Activated CD4-positive, alpha-beta memory T cell treated with anti-CD3 and anti-CD28 coated beads for 36 hours (primary cell): ENCODE measurements around the gene HOXB7. TPM values are rescaled to one million over a fixed set of nuclear protein-coding genes. Genes with fewer than 3 reads are reported as not detected.

Experiments
- CTCF ChIA-PET: fragments of 350-600 bp; sonication (Branson Sonifier 250); formaldehyde crosslinking; loops from one replicate; lab custom pipeline; 2021; ENCODE audit warnings: antibody characterized with exemption, inconsistent platforms; lab: Charles Lee
- POLR2A ChIA-PET: fragments of 350-600 bp; sonication (Branson Sonifier 250); formaldehyde crosslinking; loops from one replicate; lab custom pipeline; 2021; ENCODE audit warnings: antibody characterized with exemption; lab: Charles Lee
- DNase-seq: peaks from one replicate; pipeline ENCODE4 v3.0.0-alpha.2; 2020
- H3K27ac Mint-ChIP-seq: one replicate; pipeline ENCODE4 v1.8.0; 2021; ENCODE audit warnings: mixed read lengths
- H3K27me3 Mint-ChIP-seq: one replicate; pipeline ENCODE4 v1.8.0; 2021; ENCODE audit warnings: mixed read lengths
- H3K36me3 Mint-ChIP-seq: one replicate; pipeline ENCODE4 v1.8.0; 2021; ENCODE audit warnings: mixed read lengths
- H3K4me1 Mint-ChIP-seq: one replicate; pipeline ENCODE4 v1.8.0; 2021; ENCODE audit warnings: low read depth, mixed read lengths
- H3K4me3 Mint-ChIP-seq: one replicate; pipeline ENCODE4 v1.8.0; 2021; ENCODE audit warnings: mild to moderate bottlenecking, mixed read lengths
- H3K9me3 Mint-ChIP-seq: one replicate; pipeline ENCODE4 v1.8.0; 2021; ENCODE audit warnings: mixed read lengths
- intact Hi-C: fragments of 100-400 bp; cut with micrococcal nuclease; formaldehyde crosslinking; loops from one replicate; pipeline ENCODE4 v1.15.1; 2023
- total RNA-seq, 2 experiments: library from RNA; stranded (reverse); gene quantifications; one replicate each; pipeline ENCODE4 v1.2.3, GENCODE V29; 2021

HOXB7 gene
- total RNA-seq, 2 experiments from 2014 or later = 0.36 to 0.44 TPM

DNA sequence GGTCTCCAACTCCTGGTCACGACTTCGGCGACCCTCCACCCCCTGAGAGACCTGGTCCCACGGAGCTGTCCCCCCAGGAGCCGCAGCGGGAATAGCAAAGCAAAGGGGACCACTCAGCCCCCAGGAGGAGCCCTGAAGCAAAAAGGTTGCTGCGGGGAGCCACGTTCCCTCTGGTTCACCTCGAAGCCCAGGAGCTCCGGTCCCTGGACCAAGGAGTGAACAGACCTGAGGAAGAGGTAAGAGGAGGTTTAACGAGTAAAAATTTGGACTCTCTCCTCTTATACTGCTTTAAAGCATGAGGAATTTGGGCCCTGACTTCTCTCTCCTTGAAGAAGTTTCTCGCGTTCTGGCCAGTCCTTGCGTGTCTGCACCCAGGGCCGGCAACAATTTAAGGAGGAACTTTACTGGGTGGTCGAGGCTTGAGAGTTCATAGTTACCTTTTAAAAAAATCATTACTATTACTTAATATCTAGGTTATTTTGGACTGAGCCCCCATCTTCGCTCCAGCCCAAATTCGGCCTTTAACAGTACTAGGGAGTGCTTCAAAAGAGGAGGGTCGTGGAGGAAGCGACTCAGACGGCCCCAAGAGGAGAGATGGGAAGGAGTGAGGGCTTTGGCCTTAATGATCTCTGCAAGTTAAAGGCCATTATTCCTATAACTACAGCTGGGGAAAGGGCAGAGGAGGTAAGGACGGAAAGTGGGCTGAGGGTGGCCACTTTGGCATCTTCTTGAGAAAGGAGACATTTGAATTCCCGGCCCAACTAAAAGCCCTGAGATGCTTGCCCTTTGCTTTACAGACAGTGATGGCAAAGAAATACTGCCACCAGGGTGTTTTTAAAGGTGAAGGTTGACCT lies 32.3 kb upstream of the HOXB7 start:
- intact Hi-C loops = no loop called here
- ChIA-PET CTCF (interaction anchor here (1.6 to 1.7 kb wide), 2 partner anchors 25 to 29 kb away, joined by 5 read pairs; no protein-coding TSS in a partner anchor), POLR2A (no interaction called here)
- Mint-ChIP-seq H3K36me3 (no peaks in the 10 kb centered on the region), H3K27ac (no peak overlapping the region), H3K4me1 (peaks cover 17% of the 10 kb centered on the region), H3K4me3 (no peak overlapping the region), H3K27me3 (peaks cover 70% of the 10 kb centered on the region), H3K9me3 (no peaks in the 10 kb centered on the region)
- no peak for DNase-seq

- Mint-ChIP-seq H3K4me1 (peaks cover 17% of the 10 kb centered on the region), H3K36me3 (no peaks in the 10 kb centered on the region), H3K27ac (no peak overlapping the region), H3K9me3 (no peaks in the 10 kb centered on the region), H3K27me3 (peaks cover 71% of the 10 kb centered on the region), H3K4me3 (no peak overlapping the region)
- intact Hi-C loops = no loop called here
- DNase-seq = no peak
- ChIA-PET CTCF (no interaction called here), POLR2A (no interaction called here)
These were observed 31.4 kb upstream of the HOXB7 start for GRCh38 chr17:48642059-48642842.

- H3K36me3 Mint-ChIP-seq = no peaks in the 10 kb centered on the region
- peaks cover 76% of the 10 kb centered on the region for H3K27me3 Mint-ChIP-seq
- no peak for DNase-seq
- H3K27ac Mint-ChIP-seq = no peak overlapping the region
- ChIA-PET POLR2A (no interaction called here), CTCF (no interaction called here)
- no peaks in the 10 kb centered on the region for H3K9me3 Mint-ChIP-seq
- peaks cover 15% of the 10 kb centered on the region for H3K4me1 Mint-ChIP-seq
- intact Hi-C loops = no loop called here
- no peak overlapping the region for H3K4me3 Mint-ChIP-seq
These were observed 30.8 kb upstream of the HOXB7 start for GRCh38 chr17:48641541-48642058.

- Mint-ChIP-seq H3K27me3 (peaks cover 80% of the 10 kb centered on the region), H3K9me3 (no peaks in the 10 kb centered on the region), H3K4me1 (peaks cover 12% of the 10 kb centered on the region), H3K27ac (no peak overlapping the region), H3K36me3 (no peaks in the 10 kb centered on the region), H3K4me3 (no peak overlapping the region)
- DNase-seq = no peak
- CTCF ChIA-PET = interaction anchor here (1.0 to 1.4 kb wide), 2 partner anchors 11 to 36 kb away, joined by 3 to 4 read pairs; partner anchors contain the start of gene HOXB6
- POLR2A ChIA-PET = no interaction called here
- intact Hi-C loops = no loop called here
These were observed 30.0 kb upstream of the HOXB7 start for GRCh38 chr17:48640858-48641180.

DNA sequence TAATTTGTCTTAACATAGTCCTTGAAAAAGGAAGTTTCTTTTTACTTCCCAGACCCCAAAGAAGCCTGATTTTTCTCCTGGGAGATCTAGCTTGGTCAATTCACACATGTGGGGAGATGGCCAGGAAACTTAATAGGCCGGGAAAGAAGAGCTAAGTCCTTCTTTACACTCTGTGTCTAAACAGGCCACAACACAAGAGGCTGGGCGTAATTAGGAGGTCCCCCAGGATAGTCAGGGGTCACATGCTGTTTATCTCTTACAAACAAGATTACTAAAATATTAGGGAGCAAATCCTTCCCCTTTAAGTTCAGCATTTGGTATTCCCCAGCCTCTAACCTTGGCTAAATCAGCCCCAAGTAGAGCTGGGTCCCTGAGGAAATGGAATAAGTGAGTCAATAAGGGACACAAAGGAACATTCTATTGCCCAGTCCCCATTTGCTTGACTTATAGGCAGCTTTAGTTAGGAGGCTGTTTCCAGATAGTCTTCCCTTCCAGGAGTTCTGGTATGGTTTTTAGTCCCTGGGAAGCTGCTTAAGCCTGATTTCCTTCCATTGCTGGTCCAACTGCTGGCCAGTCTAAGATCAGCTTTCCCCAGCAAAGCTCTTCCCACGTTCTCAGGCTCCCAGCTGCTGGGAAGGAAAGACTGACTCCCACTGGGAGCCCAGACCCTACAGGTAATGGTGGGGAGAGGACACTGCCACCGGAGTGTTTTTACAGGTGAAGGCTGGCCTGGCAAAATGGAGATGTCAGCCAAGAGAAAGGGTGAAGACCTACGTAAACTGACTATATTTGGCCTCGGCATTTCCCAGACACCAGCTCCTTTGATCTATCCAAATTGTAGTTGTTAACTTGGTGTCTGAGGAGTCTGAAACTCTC lies 29.4 kb upstream of the HOXB7 start:
- no peaks in the 10 kb centered on the region for H3K36me3 Mint-ChIP-seq
- intact Hi-C loops = no loop called here
- peaks cover 8% of the 10 kb centered on the region for H3K4me1 Mint-ChIP-seq
- no peaks in the 10 kb centered on the region for H3K9me3 Mint-ChIP-seq
- H3K27me3 Mint-ChIP-seq = peaks cover 80% of the 10 kb centered on the region
- no peak for DNase-seq
- no peak overlapping the region for H3K4me3 Mint-ChIP-seq
- CTCF ChIA-PET = interaction anchor here (1.0 to 1.4 kb wide), 2 partner anchors 11 to 36 kb away, joined by 3 to 4 read pairs; partner anchors contain the start of gene HOXB6
- POLR2A ChIA-PET = no interaction called here
- no peak overlapping the region for H3K27ac Mint-ChIP-seq

DNA sequence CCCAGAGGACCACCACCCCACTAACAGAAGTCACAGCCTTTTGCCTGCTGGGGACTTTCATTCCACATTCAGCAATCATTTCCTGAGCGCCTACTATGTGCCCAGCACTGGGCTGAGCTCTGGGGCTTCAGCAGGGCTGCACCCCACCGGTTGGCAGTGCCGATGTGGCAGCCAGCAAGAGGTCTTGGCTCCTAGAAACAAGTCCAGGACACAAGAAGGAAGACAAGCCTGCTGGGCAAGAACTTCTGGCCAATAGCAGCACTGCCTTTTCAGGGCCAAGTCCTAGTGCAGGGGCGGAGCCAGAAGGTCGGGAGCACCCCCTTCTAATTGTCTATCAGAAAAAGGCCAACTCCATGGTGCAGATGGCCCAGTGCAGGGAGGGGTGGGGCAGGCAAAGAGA lies 28.3 kb upstream of the HOXB7 start:
- ChIA-PET POLR2A (no interaction called here), CTCF (no interaction called here)
- H3K27me3 Mint-ChIP-seq = peaks cover 82% of the 10 kb centered on the region
- H3K9me3 Mint-ChIP-seq = no peaks in the 10 kb centered on the region
- H3K4me3 Mint-ChIP-seq = no peak overlapping the region
- H3K27ac Mint-ChIP-seq = no peak overlapping the region
- intact Hi-C loops = no loop called here
- no peaks in the 10 kb centered on the region for H3K36me3 Mint-ChIP-seq
- no peak for DNase-seq
- peaks cover 8% of the 10 kb centered on the region for H3K4me1 Mint-ChIP-seq

DNA sequence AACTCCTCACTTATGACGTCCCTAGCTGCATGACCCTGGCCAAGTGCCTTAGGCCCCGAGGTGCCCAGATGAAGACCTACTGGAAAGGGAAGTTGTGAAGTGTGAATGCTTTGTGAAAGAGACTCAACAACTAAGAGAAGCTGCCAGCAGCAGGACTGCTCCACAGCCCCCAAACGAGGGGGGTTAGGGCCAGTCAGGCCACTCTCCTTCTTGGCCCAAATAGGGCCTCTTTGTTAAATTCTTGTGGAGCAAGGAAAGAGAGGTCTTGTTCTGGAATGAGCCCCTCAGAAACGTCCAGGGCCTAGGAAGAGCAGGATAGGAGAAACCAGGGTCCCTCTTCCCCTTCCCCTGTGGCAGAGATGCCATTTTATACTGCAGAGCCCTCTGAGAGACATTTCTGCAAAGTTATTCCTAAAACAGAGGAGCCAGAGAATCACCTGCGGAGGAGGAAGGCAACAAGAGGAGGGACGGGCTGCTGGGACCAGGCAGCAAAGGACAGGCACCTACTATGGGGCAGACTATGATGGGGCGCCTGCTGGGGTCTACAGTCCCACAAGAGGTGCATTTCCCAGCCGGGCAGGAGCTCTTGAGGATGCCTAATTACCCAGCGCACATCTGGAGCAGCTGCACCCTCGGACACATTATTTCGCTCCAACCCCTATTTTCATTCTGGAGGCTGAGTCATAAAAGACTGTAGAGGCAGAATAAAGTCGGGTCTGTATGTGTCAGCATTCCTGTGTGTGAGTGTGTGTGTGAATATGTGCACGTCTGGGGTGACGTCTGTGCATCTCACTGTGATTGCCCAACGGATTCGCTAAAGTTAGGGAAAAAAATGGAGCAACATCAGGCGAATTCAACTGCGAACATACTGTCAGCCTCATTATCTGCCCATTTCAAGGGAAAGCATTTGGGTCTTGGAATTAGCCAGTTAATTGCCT lies 26.8 kb upstream of the HOXB7 start:
- peaks cover 11% of the 10 kb centered on the region for H3K4me1 Mint-ChIP-seq

DNA sequence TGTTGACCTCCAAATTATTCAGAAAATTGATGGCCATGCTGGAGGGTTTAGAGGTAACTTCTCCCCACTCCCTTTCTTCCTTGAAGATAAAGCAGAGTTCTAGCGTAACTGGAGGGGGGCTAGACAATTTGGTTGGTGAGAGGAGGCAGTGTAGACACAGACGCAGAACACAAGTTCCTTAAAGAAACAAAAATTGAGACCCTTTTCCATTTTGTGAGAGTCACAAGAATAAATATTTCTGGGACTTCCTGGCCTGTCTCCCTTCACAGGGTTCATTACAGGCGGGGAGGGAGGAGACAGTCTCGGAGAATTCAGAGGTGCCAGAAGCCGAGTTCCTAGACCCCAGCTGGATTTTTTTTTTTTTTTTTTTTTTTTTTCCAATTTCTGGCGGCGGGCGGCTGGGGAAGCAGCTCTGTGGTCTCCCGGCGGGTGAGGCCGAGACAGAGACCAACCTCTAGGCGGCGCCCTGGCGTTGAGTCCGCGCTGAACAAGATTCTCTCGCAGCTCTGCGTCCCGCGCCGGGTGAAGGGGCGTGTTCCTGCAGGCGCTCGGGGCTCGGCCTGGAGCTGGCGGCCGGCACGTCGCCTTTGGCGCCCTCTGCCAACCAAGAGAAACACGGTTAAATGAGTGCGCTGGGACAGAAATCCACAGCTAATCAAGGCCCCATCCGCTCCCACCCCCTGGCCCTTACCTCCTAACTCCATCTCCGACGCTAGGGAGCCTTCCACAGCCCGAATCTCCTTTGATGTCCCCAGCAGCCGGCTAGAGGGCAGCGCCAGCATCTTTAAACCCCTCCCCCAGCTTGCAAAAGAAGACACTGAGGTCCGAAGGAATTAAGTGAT lies 25.6 kb upstream of the HOXB7 start:
- Mint-ChIP-seq H3K9me3 (no peaks in the 10 kb centered on the region), H3K27ac (no peak overlapping the region), H3K4me3 (peak overlapping the region; percentile 13), H3K4me1 (peaks cover 4% of the 10 kb centered on the region), H3K27me3 (peaks cover 76% of the 10 kb centered on the region), H3K36me3 (no peaks in the 10 kb centered on the region)
- intact Hi-C loops = no loop called here
- DNase-seq = peak; percentile 85
- CTCF ChIA-PET = interaction anchor here (0.6 to 3.8 kb wide), 43 partner anchors 9 to 616 kb away, joined by 3 to 50 read pairs (median 4); partner anchors contain the start of genes HOXB5, HOXB8, HOXB9 and PRAC2
- POLR2A ChIA-PET = interaction anchor here (0.6 to 0.7 kb wide), 2 partner anchors 12 to 111 kb away, joined by 3 read pairs; no protein-coding TSS in a partner anchor

More for the DNA sequence above, 26.8 kb upstream of the HOXB7 start:
- no peak overlapping the region for H3K4me3 Mint-ChIP-seq
- no peaks in the 10 kb centered on the region for H3K9me3 Mint-ChIP-seq
- ChIA-PET CTCF (interaction anchor here (0.6 to 3.8 kb wide), 21 partner anchors 8 to 241 kb away, joined by 3 to 50 read pairs (median 7); partner anchors contain the start of genes HOXB5, HOXB9 and PRAC2), POLR2A (no interaction called here)
- H3K27ac Mint-ChIP-seq = no peak overlapping the region
- H3K36me3 Mint-ChIP-seq = no peaks in the 10 kb centered on the region
- H3K27me3 Mint-ChIP-seq = peaks cover 78% of the 10 kb centered on the region
- peak; percentile 3 for DNase-seq
- intact Hi-C loops = no loop called here

- Mint-ChIP-seq H3K27me3 (peaks cover 76% of the 10 kb centered on the region), H3K36me3 (no peaks in the 10 kb centered on the region), H3K4me1 (peaks cover 3% of the 10 kb centered on the region), H3K4me3 (no peak overlapping the region), H3K9me3 (no peaks in the 10 kb centered on the region), H3K27ac (no peak overlapping the region)
- no peak for DNase-seq
- ChIA-PET POLR2A (no interaction called here), CTCF (interaction anchor here (0.9 to 3.8 kb wide), 5 partner anchors 8 to 586 kb away, joined by 3 to 50 read pairs (median 3); partner anchors contain the start of genes HOXB5, HOXB9 and NFE2L1)
- intact Hi-C loops = no loop called here
These were observed 23.8 kb upstream of the HOXB7 start for GRCh38 chr17:48634493-48635208.
